Karpas-422 (cell line): ENCODE data around the gene WIPI1. TPM values are rescaled to one million over a fixed set of nuclear protein-coding genes. Genes with fewer than 3 reads are reported as not detected.
A peak's percentile ranks its signal among the peaks of the same experiment; 100 is the strongest.
"Not testable (repeated sequence)": the region's sequence is repeated elsewhere in the genome, so short reads cannot be mapped to it uniquely, and the experiment has no call there.

ENCODE experiments used
- DNase-seq: peaks from one replicate; pipeline ENCODE4 v3.0.0-alpha.2; 2015
- H2AFZ ChIP-seq: fragments of 200-600 bp; sonication (generic); 2 replicates; pipeline ENCODE4 v1.6.1; 2014; ENCODE audit warnings: antibody characterized with exemption, low read length, mixed read lengths
- H3K27ac ChIP-seq: fragments of 200-600 bp; sonication (generic); 2 replicates; pipeline ENCODE4 v1.5.1; 2014; ENCODE audit warnings: mild to moderate bottlenecking, low read length, moderate library complexity
- H3K27me3 ChIP-seq: fragments of 200-600 bp; sonication (generic); 2 replicates; pipeline ENCODE4 v1.6.1; 2014; ENCODE audit warnings: low read length, mixed read lengths
- H3K36me3 ChIP-seq: fragments of 200-600 bp; sonication (generic); 2 replicates; pipeline ENCODE4 v1.6.1; 2014; ENCODE audit warnings: low read length, mixed read lengths; ENCODE audit not compliant: insufficient read depth
- H3K4me1 ChIP-seq: fragments of 200-600 bp; sonication (generic); 2 replicates; pipeline ENCODE4 v1.6.1; 2014; ENCODE audit warnings: mild to moderate bottlenecking, low read length, mixed read lengths
- H3K4me2 ChIP-seq: fragments of 200-600 bp; sonication (generic); 2 replicates; pipeline ENCODE4 v1.6.1; 2014; ENCODE audit warnings: low read length, low read depth, mild to moderate bottlenecking; ENCODE audit not compliant: poor library complexity, severe bottlenecking
- H3K4me3 ChIP-seq: fragments of 200-600 bp; sonication (generic); 2 replicates; pipeline ENCODE4 v1.5.1; 2014; ENCODE audit warnings: mild to moderate bottlenecking, antibody characterized with exemption, low read length, mixed read lengths
- H3K79me2 ChIP-seq: fragments of 200-600 bp; sonication (generic); 2 replicates; pipeline ENCODE4 v1.6.1; 2014; ENCODE audit warnings: mild to moderate bottlenecking, low read length, mixed read lengths
- H3K9ac ChIP-seq: fragments of 200-600 bp; sonication (generic); 2 replicates; pipeline ENCODE4 v1.6.0; 2014; ENCODE audit warnings: low read length
- H3K9me2 ChIP-seq: fragments of 200-600 bp; sonication (generic), shearing (Covaris generic); replicated peaks from 2 replicates; pipeline ENCODE4 v1.6.0; 2014; ENCODE audit warnings: mild to moderate bottlenecking, low read length, moderate library complexity; ENCODE audit not compliant: insufficient read depth
- H3K9me3 ChIP-seq: fragments of 300-700, 200-600 bp; sonication (generic); 2 replicates; pipeline ENCODE4 v1.6.1; 2014; ENCODE audit warnings: low read length, mixed read lengths
- H4K20me1 ChIP-seq: fragments of 200-600 bp; sonication (generic); 2 replicates; pipeline ENCODE4 v1.6.1; 2014; ENCODE audit warnings: mild to moderate bottlenecking, antibody characterized with exemption, low read length, low read depth; ENCODE audit not compliant: insufficient read depth
- total RNA-seq: library from RNA; depleted of rRNA; stranded (reverse); fragments of >200 nt; shearing (Covaris generic); gene quantifications from 2 replicates; pipeline ENCODE4 v1.2.3, GENCODE V29; 2014; ENCODE audit warnings: low replicate concordance

The WIPI1 gene
- total RNA-seq, 1 experiment from 2014 or later: 28.7 TPM

DNA sequence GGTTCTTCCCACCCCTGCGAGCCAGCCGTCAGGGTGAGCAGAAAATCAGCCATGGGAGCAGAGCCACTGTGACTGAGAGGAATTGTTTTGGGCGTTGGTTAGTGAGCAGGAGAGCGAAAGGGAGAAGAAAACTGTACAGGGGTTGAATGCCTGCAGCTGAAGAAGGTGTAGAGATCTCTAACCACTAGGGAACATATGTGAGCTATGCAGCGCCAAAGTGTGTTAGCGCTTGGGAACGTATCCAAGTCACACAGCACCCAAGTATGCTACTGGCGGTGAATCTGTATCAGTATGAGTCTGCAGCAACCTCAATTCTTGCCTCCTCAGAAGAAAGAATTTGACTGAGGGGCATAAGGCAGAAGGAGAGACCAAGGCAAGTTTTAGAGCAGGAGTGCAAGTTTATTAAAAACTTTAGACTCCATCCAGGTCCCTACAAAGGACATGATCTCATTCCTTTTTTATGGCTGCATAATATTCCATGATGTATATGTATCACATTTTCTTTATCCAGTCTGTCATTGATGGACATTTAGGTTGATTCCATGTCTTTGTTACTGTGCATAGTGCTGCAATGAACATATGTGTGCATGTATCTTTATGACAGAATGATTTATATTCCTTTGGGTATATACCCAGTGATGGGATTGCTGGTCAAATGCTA is 35.2 kb upstream of the WIPI1 start:
- not testable (repeated sequence) for H3K9me2 ChIP-seq, H2AFZ ChIP-seq, H3K9me3 ChIP-seq, H3K79me2 ChIP-seq, H3K36me3 ChIP-seq, H3K27me3 ChIP-seq, DNase-seq, H3K4me3 ChIP-seq, H3K9ac ChIP-seq, H4K20me1 ChIP-seq, H3K4me2 ChIP-seq
- Histone ChIP-seq H3K4me1 (peaks cover 49% of the 10 kb centered on the region), H3K27ac (peak overlapping the region; percentile 86)

DNA sequence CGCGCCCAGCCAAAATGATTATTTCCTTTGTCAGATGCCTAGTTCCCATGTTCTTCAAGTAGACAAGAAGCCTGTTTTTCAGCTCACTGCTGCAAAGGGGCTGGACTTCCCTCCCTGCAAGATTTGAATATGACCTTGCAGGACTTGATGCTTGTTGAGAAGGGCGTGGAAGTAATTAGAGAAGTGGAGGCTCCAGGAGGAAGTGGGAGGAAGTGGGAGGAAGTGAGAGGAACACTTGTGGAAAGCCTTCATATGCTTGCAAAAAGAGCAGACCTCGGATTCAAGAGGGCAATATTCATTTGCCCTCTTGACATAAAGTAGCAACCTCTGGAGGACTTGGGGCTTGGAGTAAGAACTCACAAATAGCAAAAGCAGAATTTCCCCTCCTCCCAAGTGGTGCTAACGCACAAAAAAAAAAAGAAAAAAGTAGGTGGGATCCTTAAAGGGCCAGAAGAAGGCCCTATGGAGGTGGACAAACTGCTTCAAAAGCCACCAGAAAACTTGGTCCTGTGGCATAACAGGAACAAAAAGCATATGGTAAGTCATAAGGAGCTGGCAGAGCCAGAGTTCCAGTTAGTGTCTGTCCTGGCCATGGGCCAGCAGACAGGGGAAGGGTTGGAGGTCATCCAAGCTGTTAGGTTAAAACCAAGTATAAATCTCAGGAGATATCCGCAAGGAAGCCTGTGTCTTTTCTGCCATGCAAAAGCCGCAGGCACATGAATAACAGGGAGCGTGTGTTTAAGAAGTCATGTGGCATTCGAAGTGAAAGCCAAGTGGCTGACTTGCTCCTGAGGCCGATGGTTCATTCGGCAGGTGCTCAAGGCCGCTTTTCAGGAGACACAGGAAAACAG is 34.3 kb upstream of the WIPI1 start:
- no peaks in the 10 kb centered on the region for H3K36me3 ChIP-seq
- peak overlapping the region; percentile 13 for H3K4me3 ChIP-seq
- H3K27ac ChIP-seq: peak overlapping the region; percentile 86
- peaks cover 40% of the 10 kb centered on the region for H3K4me1 ChIP-seq
- H3K79me2 ChIP-seq: no peaks in the 10 kb centered on the region
- H3K9me3 ChIP-seq: no peaks in the 10 kb centered on the region
- H4K20me1 ChIP-seq: no peaks in the 10 kb centered on the region
- no peaks in the 10 kb centered on the region for H3K27me3 ChIP-seq
- H3K9me2 ChIP-seq: no peaks in the 10 kb centered on the region
- peak overlapping the region; percentile 14; the same call in 1 of the 2 replicates for H2AFZ ChIP-seq
- H3K4me2 ChIP-seq: peak overlapping the region; percentile 70
- DNase-seq: peak; percentile 91
- peak overlapping the region; percentile 61 for H3K9ac ChIP-seq

DNA sequence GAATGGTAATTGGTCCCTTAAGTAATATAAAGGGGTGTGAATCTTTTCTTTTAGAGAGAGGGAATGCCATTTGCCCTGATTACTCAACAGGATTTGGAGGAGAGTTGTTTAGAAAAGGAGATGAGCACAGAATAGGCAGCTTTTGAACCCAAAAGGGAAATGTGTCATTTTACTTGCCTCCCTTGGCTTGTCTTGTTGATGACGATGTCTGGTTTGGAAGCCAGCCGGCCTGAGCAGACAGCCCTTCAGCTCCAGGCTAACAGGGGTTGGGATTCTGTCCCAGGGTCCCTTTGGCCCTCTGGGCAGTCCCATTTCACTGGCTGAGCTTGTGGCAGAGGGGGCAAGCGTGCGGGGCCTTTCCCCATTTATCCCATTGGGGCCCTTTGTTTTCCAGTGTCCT is 32.6 kb upstream of the WIPI1 start:
- Histone ChIP-seq H3K27me3 (no peaks in the 10 kb centered on the region), H3K9ac (no peak overlapping the region), H3K4me2 (peak overlapping the region; percentile 70), H3K9me3 (no peaks in the 10 kb centered on the region), H3K4me1 (peaks cover 36% of the 10 kb centered on the region), H3K79me2 (no peaks in the 10 kb centered on the region), H2AFZ (peak overlapping the region; percentile 81), H3K36me3 (no peaks in the 10 kb centered on the region), H3K9me2 (no peaks in the 10 kb centered on the region), H4K20me1 (no peaks in the 10 kb centered on the region), H3K27ac (peak overlapping the region; percentile 86), H3K4me3 (no peak overlapping the region)
- DNase-seq: no peak

DNA sequence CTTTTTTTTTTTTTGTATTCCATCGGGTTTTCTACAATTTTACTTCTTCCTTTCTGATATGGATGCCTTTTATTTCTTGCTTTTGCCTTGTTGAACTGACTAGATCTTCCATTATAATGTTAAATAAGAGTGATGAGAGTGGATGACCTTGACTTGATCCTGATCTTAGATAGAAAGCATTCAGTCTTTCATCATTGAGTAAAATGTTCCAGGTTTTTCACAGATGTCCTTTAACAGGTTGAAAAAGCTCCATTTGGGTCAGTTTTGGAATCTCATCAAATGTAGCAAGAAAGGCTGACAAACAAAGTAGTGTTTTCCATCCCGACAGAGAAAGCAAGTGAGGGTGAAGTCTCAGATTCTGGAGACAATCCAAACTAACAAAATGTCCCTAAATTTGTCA is 27.2 kb upstream of the WIPI1 start:
- Histone ChIP-seq H3K27ac (no peak overlapping the region), H2AFZ (no peak overlapping the region), H3K4me2 (no peak overlapping the region), H3K9me2 (no peaks in the 10 kb centered on the region), H3K4me1 (peaks cover 12% of the 10 kb centered on the region), H3K4me3 (no peak overlapping the region), H3K9ac (no peak overlapping the region), H3K27me3 (no peaks in the 10 kb centered on the region), H3K36me3 (no peaks in the 10 kb centered on the region), H3K79me2 (no peaks in the 10 kb centered on the region), H3K9me3 (no peaks in the 10 kb centered on the region), H4K20me1 (no peaks in the 10 kb centered on the region)
- no peak for DNase-seq

DNA sequence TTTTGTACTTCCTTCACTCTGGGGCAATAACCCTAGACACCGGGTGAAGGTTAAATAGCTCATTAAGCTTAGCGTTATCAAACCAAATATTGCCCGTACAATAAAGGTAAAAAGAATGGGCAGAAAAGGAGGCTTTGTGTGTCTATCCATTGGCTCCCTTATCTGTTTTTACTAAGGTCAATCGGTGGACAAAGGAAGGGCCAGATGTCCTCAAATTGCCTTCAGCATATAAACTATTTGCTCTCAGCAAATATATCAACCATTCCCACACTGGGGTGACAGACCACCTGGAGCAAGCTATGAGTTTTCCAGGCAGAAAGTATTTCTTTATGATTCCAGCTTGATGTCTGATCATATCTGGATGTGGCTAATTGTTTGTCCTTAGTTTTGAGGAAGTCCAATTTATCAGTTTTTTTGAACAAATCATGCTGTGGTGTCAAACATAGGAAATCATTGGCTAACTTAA is 25.3 kb upstream of the WIPI1 start:
- H3K27me3 ChIP-seq: no peaks in the 10 kb centered on the region
- no peaks in the 10 kb centered on the region for H4K20me1 ChIP-seq
- no peaks in the 10 kb centered on the region for H3K9me3 ChIP-seq
- H3K27ac ChIP-seq: no peak overlapping the region
- no peaks in the 10 kb centered on the region for H3K9me2 ChIP-seq
- H3K79me2 ChIP-seq: no peaks in the 10 kb centered on the region
- no peak for DNase-seq
- no peak overlapping the region for H3K4me2 ChIP-seq
- H2AFZ ChIP-seq: no peak overlapping the region
- no peak overlapping the region for H3K9ac ChIP-seq
- H3K36me3 ChIP-seq: no peaks in the 10 kb centered on the region
- no peak overlapping the region for H3K4me3 ChIP-seq
- peaks cover 6% of the 10 kb centered on the region; the same call in 1 of the 2 replicates for H3K4me1 ChIP-seq

DNA sequence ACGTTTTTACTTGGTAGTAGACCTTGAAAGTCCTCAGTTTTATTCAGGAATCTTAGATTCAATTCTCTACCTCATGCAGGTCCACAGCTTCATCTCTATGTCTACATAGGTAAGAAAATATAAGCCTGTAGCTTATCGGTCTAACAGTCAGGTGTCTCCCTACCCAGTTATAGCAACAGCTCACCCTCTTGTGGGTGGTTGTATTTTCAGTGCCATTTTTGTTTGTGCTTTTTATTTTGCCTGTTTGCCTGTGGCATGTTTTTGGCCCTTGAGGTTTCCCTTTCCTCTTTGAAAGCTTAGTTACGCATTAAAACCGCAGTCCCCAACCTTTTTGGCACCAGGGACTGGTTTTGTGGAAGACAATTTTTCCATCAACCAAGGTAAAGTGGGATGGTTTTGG is 23.6 kb upstream of the WIPI1 start:
- H3K36me3 ChIP-seq: no peaks in the 10 kb centered on the region
- no peak overlapping the region for H3K4me2 ChIP-seq
- no peaks in the 10 kb centered on the region for H4K20me1 ChIP-seq
- no peaks in the 10 kb centered on the region for H3K9me3 ChIP-seq
- no peak for DNase-seq
- H3K79me2 ChIP-seq: no peaks in the 10 kb centered on the region
- no peaks in the 10 kb centered on the region for H3K27me3 ChIP-seq
- H3K4me3 ChIP-seq: no peak overlapping the region
- H3K27ac ChIP-seq: no peak overlapping the region
- H3K4me1 ChIP-seq: peaks cover 6% of the 10 kb centered on the region; the same call in 1 of the 2 replicates
- no peak overlapping the region for H2AFZ ChIP-seq
- no peaks in the 10 kb centered on the region for H3K9me2 ChIP-seq
- H3K9ac ChIP-seq: no peak overlapping the region

DNA sequence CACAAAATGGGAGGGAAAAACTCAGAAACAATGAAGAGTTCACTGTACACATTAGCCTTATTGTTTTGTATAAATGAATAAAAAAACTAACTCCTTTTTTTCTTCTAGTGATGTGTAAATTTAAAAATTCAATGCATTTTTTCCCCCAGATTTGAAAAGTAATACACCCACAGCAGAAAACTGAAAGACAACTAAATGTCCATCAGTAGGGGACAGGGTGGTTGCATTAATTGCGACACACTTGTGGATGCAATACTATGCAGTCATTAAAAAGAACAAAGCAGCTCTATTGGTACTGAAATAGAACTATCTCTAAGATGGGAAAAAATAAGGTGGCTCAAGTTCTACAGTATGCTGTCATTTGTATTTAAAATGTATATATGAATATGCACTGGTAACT is 13.7 kb upstream of the WIPI1 start:
- H3K4me3 ChIP-seq: no peak overlapping the region
- DNase-seq: no peak
- no peaks in the 10 kb centered on the region for H4K20me1 ChIP-seq
- no peaks in the 10 kb centered on the region for H3K9me2 ChIP-seq
- no peak overlapping the region for H3K27ac ChIP-seq
- H3K4me1 ChIP-seq: peaks cover 8% of the 10 kb centered on the region
- H3K9me3 ChIP-seq: no peaks in the 10 kb centered on the region
- H3K4me2 ChIP-seq: no peak overlapping the region
- no peaks in the 10 kb centered on the region for H3K27me3 ChIP-seq
- H3K79me2 ChIP-seq: no peaks in the 10 kb centered on the region
- H2AFZ ChIP-seq: no peak overlapping the region
- no peak overlapping the region for H3K9ac ChIP-seq
- H3K36me3 ChIP-seq: no peaks in the 10 kb centered on the region

DNA sequence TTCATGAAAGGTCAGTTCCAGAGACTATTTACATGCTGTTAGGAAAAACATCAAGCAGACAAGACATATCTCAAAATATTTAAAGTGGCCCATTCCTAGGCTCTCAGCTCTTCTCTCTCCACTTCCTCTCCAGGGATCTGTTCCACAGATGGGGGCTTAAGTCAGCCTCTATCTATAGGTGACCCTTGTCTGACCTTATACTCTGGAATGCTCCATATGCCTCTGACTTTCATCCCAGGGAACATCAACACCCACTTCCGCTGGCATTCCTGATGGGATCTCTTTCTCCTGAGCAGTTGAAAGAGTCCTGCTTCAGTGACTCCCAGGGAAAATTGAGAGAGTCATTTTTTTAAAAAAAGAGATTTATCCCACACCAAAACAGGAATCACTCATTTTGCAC is 11.5 kb upstream of the WIPI1 start:
- H3K36me3 ChIP-seq: no peaks in the 10 kb centered on the region
- no peak overlapping the region for H3K27ac ChIP-seq
- H3K27me3 ChIP-seq: no peaks in the 10 kb centered on the region
- H3K9me3 ChIP-seq: no peaks in the 10 kb centered on the region
- H3K9ac ChIP-seq: no peak overlapping the region
- DNase-seq: no peak
- H3K4me2 ChIP-seq: no peak overlapping the region
- no peak overlapping the region for H3K4me3 ChIP-seq
- peaks cover 11% of the 10 kb centered on the region for H3K4me1 ChIP-seq
- no peaks in the 10 kb centered on the region for H3K79me2 ChIP-seq
- H3K9me2 ChIP-seq: no peaks in the 10 kb centered on the region
- H4K20me1 ChIP-seq: no peaks in the 10 kb centered on the region
- no peak overlapping the region for H2AFZ ChIP-seq
